ENCODE results near the gene CELF5.
"Not testable (repeated sequence)": the region's sequence is repeated elsewhere in the genome, so short reads cannot be mapped to it uniquely, and the experiment has no call there.

The CELF5 gene

DNA sequence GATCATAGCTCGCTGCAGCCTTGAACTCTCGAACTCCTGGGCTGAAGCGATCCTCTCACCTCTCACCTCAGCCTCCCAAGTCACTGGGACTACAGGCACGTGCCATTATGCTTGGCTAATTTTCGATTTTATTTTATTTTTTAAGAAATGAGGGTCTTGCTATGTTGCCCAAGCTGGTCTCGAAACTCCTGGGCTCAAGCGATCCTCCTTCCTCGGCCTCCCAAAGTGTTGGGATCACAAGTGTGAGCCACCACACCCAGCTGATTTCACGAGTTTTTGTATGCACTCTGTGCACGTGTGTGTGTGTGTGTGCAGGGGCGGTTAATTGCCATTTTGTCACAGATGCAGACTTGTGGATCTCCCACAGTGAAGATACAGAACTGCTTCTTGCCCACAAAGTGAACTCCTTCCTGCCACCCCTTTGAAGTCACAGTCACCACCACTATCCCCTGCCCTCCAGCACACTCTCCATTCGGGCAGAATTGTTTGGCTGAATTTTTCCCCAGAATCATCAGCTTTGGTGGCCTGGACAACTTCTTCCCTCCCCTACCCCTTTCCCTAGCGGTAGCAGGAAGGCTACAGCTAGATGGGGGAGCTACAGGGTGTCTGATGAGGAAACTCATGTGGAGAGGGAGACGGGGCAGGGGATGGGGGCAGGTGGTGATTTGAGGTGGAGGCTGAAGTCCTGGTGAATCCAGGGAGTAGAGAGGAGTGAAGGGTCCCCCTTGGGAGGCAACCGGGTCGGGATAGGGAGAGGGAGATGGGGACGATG, 59.6 kb downstream of the CELF5 start:
- no peak overlapping the region for H3K4me3 ChIP-seq (ENCODE audit: low read length)
- no peak for DNase-seq (ENCODE audit: low read depth, low spot score)

DNA sequence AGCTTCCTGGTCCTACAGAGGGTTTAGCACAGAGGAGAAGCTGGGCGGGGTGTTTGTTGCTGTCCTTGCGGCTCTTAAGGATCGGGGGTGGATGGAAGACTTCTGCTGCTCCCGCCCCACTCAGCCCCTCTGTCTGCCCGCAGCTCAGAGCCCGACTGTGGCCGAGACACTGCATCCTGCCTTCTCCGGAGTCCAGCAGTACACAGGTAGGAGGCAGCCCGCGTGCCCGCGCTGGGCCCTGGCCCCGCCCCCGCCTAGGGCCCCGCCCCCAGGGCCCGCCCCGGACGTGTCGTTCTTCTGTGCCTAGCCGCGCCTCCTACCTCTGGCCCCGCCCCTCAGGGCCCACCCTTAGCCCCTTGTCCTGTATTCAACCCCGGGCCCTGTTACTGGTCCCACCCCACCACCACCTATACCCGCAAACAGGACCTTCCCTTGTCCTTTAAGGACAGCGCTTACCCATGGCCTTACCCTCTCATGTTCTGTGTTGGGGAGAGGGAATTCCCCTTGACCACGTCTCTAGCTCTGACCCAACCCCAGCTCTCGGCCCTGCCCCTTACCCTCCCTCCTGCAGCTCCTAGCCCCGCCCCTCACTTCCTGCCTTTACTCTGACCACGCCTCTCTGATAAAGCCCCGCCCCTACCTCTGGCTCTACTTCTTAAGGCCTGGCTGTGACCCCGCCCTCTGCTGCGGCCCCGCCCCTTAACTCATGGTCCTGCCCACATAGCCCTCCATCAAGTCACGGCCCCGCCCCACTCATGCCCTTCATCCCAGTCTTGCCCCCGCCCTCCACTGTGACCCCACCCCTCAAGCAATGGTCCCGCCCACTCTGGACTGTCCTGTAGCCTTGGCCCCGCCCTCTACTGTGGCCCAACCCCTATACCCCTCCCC, 60.5 kb downstream of the CELF5 start:
- no peak for DNase-seq (ENCODE audit: low read depth, low spot score)
- no peak overlapping the region for H3K4me3 ChIP-seq (ENCODE audit: low read length)

DNA sequence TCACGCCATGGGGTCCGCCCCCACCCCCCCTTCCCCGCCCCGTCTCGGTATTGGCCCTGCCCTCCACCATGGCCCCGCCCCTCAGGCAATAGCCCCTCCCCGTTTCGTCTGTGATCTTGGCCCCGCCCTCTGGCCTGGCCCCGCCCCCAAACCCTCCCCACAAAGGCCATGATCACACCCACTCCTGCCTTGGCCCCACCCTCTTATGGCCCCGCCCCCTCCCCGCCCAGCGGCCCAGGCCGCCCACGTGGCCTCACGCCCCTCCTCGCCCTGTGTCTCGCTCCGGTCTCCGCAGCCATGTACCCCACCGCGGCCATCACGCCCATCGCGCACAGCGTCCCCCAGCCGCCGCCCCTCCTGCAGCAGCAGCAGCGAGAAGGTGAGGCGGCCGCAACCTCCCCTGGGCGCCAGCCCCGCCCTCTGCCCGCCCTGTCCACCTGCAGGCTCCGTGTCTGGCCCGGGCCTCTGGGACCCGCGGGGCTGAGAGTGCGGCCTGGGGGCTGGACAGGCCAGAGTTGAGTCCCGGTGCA, 61.3 kb downstream of the CELF5 start:
- no peak for DNase-seq (ENCODE audit: low read depth, low spot score)
- no peak overlapping the region for H3K4me3 ChIP-seq (ENCODE audit: low read length)

DNA sequence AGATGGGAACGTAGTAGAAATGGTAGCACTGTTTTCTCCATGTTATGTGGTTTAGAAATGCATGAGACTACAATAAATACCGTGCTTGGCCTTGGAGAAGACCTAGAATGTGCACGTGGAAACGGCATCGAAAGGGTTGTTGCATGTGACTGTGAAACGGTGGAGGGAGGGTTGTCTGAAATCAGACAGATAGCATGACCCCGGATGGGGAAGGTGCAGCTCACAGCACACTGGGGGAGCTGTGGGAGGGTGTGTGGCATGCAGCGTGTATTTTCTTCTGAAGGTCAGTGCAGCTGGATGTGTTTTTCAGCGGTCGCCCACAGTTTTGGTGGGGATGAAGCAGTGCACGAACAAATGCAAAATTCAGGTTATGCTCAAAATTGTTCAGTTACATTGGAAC, 63.4 kb downstream of the CELF5 start:
- DNase-seq (ENCODE audit: low read depth, low spot score) = no peak
- H3K4me3 ChIP-seq (ENCODE audit: low read length) = no peak overlapping the region

- H3K4me3 ChIP-seq (ENCODE audit: low read length); DNase-seq (ENCODE audit: low read depth, low spot score): not testable (repeated sequence)
Measured at GRCh38 chr19:3288437-3288836, 64.0 kb downstream of the CELF5 start.

DNA sequence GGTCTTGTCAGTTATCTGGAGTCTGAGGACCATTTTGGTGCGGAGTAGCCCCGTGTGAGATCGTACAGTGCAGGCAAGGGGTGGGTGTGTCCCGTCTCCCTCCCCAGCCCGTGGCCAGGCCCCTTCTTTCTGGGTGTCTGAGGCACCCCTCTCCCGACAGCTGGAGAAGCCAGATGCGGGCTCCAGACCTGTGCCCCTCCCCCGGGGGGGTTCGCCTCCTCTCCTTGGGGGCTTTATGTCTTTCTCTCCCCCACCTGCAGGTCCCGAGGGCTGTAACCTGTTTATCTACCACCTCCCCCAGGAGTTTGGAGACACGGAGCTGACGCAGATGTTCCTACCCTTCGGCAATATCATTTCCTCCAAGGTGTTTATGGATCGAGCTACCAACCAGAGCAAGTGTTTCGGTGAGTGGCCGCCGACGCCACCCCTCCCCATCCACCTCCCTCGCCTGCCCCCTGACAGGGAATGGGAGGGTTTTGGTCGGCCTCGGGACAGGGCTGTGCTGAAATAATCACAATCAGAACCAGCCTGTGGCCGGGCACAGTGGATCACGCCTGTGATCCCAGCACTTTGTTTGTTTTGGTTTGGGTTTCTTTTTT, 65.6 kb downstream of the CELF5 start:
- H3K4me3 ChIP-seq (ENCODE audit: low read length) = no peak overlapping the region

GRCh38 chr19:3290858-3291257, 66.4 kb downstream of the CELF5 start:
- DNase-seq (ENCODE audit: low read depth, low spot score) = not testable (repeated sequence)

More for the DNA sequence above, 65.6 kb downstream of the CELF5 start:
- no peak for DNase-seq (ENCODE audit: low read depth, low spot score)

DNA sequence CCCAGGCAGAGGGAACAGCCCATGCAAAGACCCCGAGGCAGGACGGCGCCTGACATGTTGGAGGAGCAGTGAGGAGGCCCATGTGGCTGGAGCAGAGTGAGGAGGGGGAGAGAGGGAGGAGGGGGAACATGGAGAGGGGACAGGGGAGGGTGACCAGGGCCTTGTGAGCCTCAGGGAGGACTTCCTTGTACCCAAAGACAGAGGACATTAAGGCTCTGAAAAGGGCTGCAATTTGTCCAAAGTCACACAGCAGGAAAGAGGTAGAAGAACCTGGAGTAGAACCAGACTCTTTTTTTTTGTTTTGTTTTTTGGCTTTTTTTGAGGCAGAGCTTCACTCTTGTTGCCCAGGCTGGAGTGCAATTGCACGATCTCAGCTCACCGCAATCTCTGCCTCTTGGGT, 67.2 kb downstream of the CELF5 start:
- no peak for DNase-seq (ENCODE audit: low read depth, low spot score)
- H3K4me3 ChIP-seq (ENCODE audit: low read length) = no peak overlapping the region

More at GRCh38 chr19:3290858-3291257, 66.4 kb downstream of the CELF5 start:
- H3K4me3 ChIP-seq (ENCODE audit: low read length) = not testable (repeated sequence)

DNA sequence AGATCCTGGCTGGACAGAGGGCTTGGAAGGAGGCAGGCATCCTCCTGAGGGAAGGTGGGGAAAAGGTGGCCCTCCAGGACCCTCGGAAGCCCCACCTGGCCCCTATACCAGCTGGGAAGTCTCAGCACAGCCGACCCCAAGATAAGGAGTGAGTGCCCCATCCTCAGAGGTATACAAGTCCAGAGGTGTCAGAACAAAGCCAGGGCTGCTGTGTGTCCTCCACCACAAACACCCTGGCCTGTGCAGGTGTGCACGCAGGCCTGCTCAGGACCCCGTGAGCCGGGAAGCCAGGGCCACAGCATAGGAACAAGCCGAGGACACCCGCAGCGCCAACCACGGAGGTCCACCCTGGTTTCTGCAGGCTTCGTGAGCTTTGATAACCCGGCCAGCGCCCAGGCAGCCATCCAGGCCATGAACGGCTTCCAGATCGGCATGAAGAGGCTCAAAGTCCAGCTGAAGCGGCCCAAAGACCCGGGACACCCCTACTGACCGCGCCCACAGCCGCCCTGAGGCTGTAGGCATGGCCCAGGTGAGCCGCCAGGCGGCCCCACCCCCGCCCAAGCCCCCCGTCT, 68.6 kb downstream of the CELF5 start:
- no peak for DNase-seq (ENCODE audit: low read depth, low spot score)

GRCh38 chr19:3293560-3293959, 69.1 kb downstream of the CELF5 start:
- no peak for DNase-seq (ENCODE audit: low read depth, low spot score)
- no peak overlapping the region for H3K4me3 ChIP-seq (ENCODE audit: low read length)

More for the DNA sequence above, 68.6 kb downstream of the CELF5 start:
- no peak overlapping the region for H3K4me3 ChIP-seq (ENCODE audit: low read length)

- DNase-seq (ENCODE audit: low read depth, low spot score) = no peak
- H3K4me3 ChIP-seq (ENCODE audit: low read length) = no peak overlapping the region
Measured at GRCh38 chr19:3294080-3294850, 69.8 kb downstream of the CELF5 start.

- no peak overlapping the region for H3K4me3 ChIP-seq (ENCODE audit: low read length)
Measured at GRCh38 chr19:3295581-3295980, 71.1 kb downstream of the CELF5 start.

DNA sequence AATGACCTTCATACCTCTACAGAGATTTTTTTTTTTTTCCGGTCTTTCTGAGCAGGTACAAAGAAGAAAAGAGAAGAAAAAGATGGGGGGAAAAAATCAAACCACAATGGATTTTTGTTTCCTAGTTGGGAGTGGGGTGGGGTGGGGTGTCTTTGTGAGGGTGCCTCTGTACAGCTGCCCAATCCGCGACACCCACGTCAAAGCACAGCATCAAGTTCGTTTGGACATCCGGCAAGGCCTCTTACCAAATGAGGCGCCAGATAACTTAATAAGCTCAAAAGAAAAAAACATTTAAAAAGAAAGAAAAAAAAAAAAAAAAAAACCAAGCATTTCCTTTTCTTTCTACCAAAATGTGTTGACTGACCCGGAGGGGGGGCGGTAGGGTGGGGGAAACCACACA, 71.6 kb downstream of the CELF5 start:
- no peak overlapping the region for H3K4me3 ChIP-seq (ENCODE audit: low read length)
- DNase-seq (ENCODE audit: low read depth, low spot score) = no peak

More at GRCh38 chr19:3295581-3295980, 71.1 kb downstream of the CELF5 start:
- DNase-seq (ENCODE audit: low read depth, low spot score) = no peak

GRCh38 chr19:3296446-3296845, 72.0 kb downstream of the CELF5 start:
- no peak overlapping the region for H3K4me3 ChIP-seq (ENCODE audit: low read length)
- no peak for DNase-seq (ENCODE audit: low read depth, low spot score)

DNA sequence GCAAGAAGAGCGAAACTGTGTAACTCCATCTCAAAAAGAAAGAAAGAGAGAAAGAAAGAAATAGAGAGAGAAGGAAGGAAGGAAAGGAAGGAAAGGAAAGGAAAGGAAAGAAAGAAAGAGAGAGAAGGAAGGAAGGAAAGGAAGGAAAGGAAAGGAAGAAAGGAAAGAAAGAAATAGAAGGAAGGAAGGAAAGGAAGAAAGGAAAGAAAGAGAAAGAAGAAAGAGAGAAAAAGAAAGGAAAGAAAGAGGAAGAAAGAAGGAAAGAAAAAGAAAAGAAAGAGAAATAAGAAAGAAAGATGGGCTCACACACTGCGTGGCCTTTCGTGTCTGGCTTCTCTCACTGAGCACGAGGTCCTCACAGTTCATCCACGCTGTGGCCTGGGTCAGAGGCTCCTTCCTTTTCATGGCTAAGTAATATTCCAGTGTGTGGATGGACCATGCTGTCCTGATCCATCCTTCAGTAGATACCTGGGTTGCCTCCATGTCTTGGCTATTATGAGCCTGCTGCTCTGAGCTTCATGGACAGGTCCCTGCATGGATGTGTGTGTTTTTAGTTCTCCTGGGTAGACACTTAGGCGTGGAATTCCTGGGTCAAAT, 74.5 kb downstream of the CELF5 start:
- no peak overlapping the region for H3K4me3 ChIP-seq (ENCODE audit: low read length)
- DNase-seq (ENCODE audit: low read depth, low spot score) = no peak

DNA sequence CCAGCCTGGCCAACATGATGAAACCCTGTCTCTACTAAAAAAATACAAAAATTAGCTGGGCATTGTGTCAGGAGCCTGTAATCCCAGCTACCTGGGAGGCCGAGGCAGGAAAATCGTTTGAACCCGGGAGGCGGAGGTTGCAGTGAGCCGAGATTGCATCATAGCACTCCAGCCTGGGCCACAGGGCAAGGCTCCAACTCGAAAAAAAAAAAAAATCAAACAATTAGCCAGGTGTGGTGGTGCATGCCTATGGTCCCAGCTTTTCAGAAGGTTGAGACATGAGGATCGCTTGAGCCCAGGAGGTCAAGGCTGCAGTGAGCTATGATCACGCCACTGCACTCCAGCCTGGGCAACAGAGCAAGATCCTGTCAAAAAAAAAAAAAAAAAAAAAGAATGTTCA, 76.1 kb downstream of the CELF5 start:
- DNase-seq (ENCODE audit: low read depth, low spot score); H3K4me3 ChIP-seq (ENCODE audit: low read length): not testable (repeated sequence)

DNA sequence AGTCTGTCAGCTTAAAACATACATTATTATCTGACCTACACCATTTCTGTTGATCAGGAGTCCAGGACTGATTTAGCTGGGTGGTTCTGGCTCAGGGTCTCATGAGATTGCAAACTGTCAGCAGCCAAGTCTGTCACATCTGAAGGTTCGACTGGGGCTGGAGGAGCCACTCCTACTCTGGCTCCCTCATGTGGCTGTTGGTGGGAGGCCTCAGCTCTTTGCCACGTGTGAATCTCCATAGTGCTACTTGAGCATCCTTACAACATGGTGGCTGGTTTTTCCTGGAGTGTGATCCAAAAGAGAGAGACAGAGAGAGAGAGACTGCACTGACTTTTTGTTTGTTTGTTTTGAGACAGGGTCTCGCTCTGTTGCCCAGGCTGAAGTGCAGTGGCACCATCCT, 78.3 kb downstream of the CELF5 start:
- DNase-seq (ENCODE audit: low read depth, low spot score) = no peak
- no peak overlapping the region for H3K4me3 ChIP-seq (ENCODE audit: low read length)

- H3K4me3 ChIP-seq (ENCODE audit: low read length) = no peak overlapping the region
- DNase-seq (ENCODE audit: low read depth, low spot score) = peak; percentile 79
Measured at GRCh38 chr19:3304871-3305423, 80.5 kb downstream of the CELF5 start.
